ENCODE data around the gene CDH18. TPM values are rescaled to one million over a fixed set of nuclear protein-coding genes. Genes with fewer than 3 reads are reported as not detected.

The CDH18 gene
- total and polyA plus RNA-seq, 2 of the 4 experiments (the other 2 are of a cell fraction): 0.24 to 1.1 TPM

GRCh38 chr5:19866090-19866450 is 121.9 kb downstream of the CDH18 start:
- no peaks in the 10 kb centered on the region for H4K20me1 ChIP-seq (ENCODE audit: insufficient read depth, low read length)
- H2BK15ac ChIP-seq (ENCODE audit: low read depth, low read length): no peak overlapping the region
- in situ Hi-C loops (cut with MboI; ENCODE audit: low sequenced_read_pairs) (no loop called here), intact Hi-C loops (cut with micrococcal nuclease) (no loop called here), dilution Hi-C loops (cut with HindIII; ENCODE audit: low sequenced_read_pairs, unreplicated experiment) (no loop called here)
- no peak overlapping the region for H3K56ac ChIP-seq (ENCODE audit: extremely low read depth, insufficient read depth, low read length)
- no peaks in the 10 kb centered on the region for H3K9me1 ChIP-seq (ENCODE audit: insufficient read depth, low read length)
- H3K27me3 ChIP-seq (ENCODE audit: control insufficient read depth, insufficient read depth, low read length): no peaks in the 10 kb centered on the region
- no TSS peak for BruUV-seq (replicated peaks)
- H3K23ac ChIP-seq (ENCODE audit: low read depth, low read length): no peak overlapping the region
- H3K14ac ChIP-seq (replicated peaks; ENCODE audit: low read depth, low read length): no peak overlapping the region
- no peak overlapping the region for H3K4me3 ChIP-seq (ENCODE audit: insufficient read depth, low read depth, low read length)
- no peak overlapping the region for H2BK5ac ChIP-seq (ENCODE audit: low read depth, low read length, poor library complexity, severe bottlenecking)
- DNase-seq (no peak), ATAC-seq (ENCODE audit: low read depth) (no peak)
- H3K9me3 ChIP-seq (ENCODE audit: control insufficient read depth, insufficient read depth, low read length): no peaks in the 10 kb centered on the region
- H3K79me1 ChIP-seq (ENCODE audit: low read depth in 1 of 2, low read length in 2 of 2): no peaks in the 10 kb centered on the region
- no peak overlapping the region for H2AK9ac ChIP-seq (replicated peaks; ENCODE audit: low read depth, low read length, poor library complexity)
- TF ChIP-seq, protein P1, sequence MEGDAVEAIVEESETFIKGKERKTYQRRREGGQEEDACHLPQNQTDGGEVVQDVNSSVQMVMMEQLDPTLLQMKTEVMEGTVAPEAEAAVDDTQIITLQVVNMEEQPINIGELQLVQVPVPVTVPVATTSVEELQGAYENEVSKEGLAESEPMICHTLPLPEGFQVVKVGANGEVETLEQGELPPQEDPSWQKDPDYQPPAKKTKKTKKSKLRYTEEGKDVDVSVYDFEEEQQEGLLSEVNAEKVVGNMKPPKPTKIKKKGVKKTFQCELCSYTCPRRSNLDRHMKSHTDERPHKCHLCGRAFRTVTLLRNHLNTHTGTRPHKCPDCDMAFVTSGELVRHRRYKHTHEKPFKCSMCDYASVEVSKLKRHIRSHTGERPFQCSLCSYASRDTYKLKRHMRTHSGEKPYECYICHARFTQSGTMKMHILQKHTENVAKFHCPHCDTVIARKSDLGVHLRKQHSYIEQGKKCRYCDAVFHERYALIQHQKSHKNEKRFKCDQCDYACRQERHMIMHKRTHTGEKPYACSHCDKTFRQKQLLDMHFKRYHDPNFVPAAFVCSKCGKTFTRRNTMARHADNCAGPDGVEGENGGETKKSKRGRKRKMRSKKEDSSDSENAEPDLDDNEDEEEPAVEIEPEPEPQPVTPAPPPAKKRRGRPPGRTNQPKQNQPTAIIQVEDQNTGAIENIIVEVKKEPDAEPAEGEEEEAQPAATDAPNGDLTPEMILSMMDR (conservative IDR thresholded peaks at IDR 0.05; ENCODE audit: low read depth, low read length): no peak
- TF ChIP-seq USF2 (IDR thresholded peaks at IDR 0.05; ENCODE audit: low read depth, low read length) (no peak), FOS (IDR thresholded peaks at IDR 0.05; ENCODE audit: low read depth, low read length) (no peak), RCOR1 (IDR thresholded peaks at IDR 0.05; ENCODE audit: insufficient replicate concordance, low read length) (no peak), CEBPB (IDR thresholded peaks at IDR 0.05; ENCODE audit: low read depth, low read length) (no peak), BHLHE40 (IDR thresholded peaks at IDR 0.05; ENCODE audit: low read depth, low read length) (no peak), MAFK (IDR thresholded peaks at IDR 0.05; ENCODE audit: low read depth, low read length) (no peak), MXI1 (IDR thresholded peaks at IDR 0.05; ENCODE audit: borderline replicate concordance, low read depth, low read length) (no peak), RFX5 (IDR thresholded peaks at IDR 0.05; ENCODE audit: low read depth, low read length) (no peak), SMC3 (IDR thresholded peaks at IDR 0.05; ENCODE audit: low read depth, low read length) (no peak), MAZ (IDR thresholded peaks at IDR 0.05; ENCODE audit: borderline replicate concordance, low read depth, low read length) (no peak), CHD1 (IDR thresholded peaks at IDR 0.05; ENCODE audit: low read depth, low read length) (no peak), RAD21 (IDR thresholded peaks at IDR 0.05; ENCODE audit: low read length) (no peak), NFE2L2 (IDR thresholded peaks at IDR 0.05; ENCODE audit: low read depth, low read length) (no peak), ELK1 (IDR thresholded peaks at IDR 0.05; ENCODE audit: borderline replicate concordance, low read depth, low read length) (no peak), POLR2A (IDR thresholded peaks at IDR 0.05; ENCODE audit: low read depth, low read length) (no peak)
- no peaks in the 10 kb centered on the region for H3K36me3 ChIP-seq (ENCODE audit: control insufficient read depth, insufficient read depth, low read length)
- no peak overlapping the region for H4K8ac ChIP-seq (ENCODE audit: low read depth in 2 of 2, low read length in 2 of 2)
- no CpG with 5 or more reads among the region's 2 CpGs for WGBS, 2 experiments (ENCODE audit: extremely low coverage in 2 of 2, insufficient read length in 1 of 2)
- H3K18ac ChIP-seq (ENCODE audit: low read depth, low read length): no peak overlapping the region
- H2AFZ ChIP-seq (replicated peaks; ENCODE audit: low read length, poor library complexity): no peak overlapping the region
- no peak overlapping the region for H2BK20ac ChIP-seq (ENCODE audit: low read depth, low read length)
- H4K5ac ChIP-seq (ENCODE audit: low read depth, low read length): no peak overlapping the region
- H3K9ac ChIP-seq (ENCODE audit: low read depth, low read length): no peak overlapping the region
- ChIA-PET POLR2A (ENCODE audit: unreplicated experiment) (no interaction called here), CTCF (no interaction called here)
- no peak overlapping the region for H4K91ac ChIP-seq (ENCODE audit: insufficient read depth, low read depth, low read length)
- H3K4me2 ChIP-seq (ENCODE audit: low read depth, low read length): no peak overlapping the region; the same call in 1 of the 2 replicates
- H3K4ac ChIP-seq (ENCODE audit: low read depth, low read length): no peak overlapping the region
- no peaks in the 10 kb centered on the region for H3K4me1 ChIP-seq (ENCODE audit: control insufficient read depth, insufficient read depth, low read length)
- H2BK120ac ChIP-seq (ENCODE audit: low read depth, low read length): no peak overlapping the region
- H3K27ac ChIP-seq (ENCODE audit: insufficient read depth, low read length): no peak overlapping the region
- H2AK5ac ChIP-seq (ENCODE audit: low read depth, low read length): no peak overlapping the region
